SK-N-SH (cell line): Measurements from ENCODE around the gene DNAAF9.

Source experiments
- EP300 ChIP-seq, 2 experiments: IDR thresholded peaks; 2 replicates each; pipeline versions ENCODE4 v1.4.0 to v1.6.1; 2012; ENCODE audit warnings: borderline replicate concordance in 1 of 2, low read depth in 1 of 2, low read length in 1 of 2
- GATA2 ChIP-seq: sonication (generic); formaldehyde crosslinking; IDR thresholded peaks from 2 replicates; pipeline ENCODE4 v1.5.0; 2020; ENCODE audit warnings: mild to moderate bottlenecking, missing genetic modification reagents
- MXI1 ChIP-seq: IDR thresholded peaks from 2 replicates; pipeline ENCODE4 v1.6.1; 2012; ENCODE audit warnings: mild to moderate bottlenecking, low read depth, low read length, improper control_type of control experiment
- RAD21 ChIP-seq: IDR thresholded peaks from 2 replicates; pipeline ENCODE4 v1.6.1; 2012; ENCODE audit warnings: mild to moderate bottlenecking, low read length
- YY1 ChIP-seq: IDR thresholded peaks from 2 replicates; pipeline ENCODE4 v1.4.0; 2012; ENCODE audit warnings: low read depth, mild to moderate bottlenecking

GRCh38 chr20:3420211-3420707, 12.8 kb upstream of the DNAAF9 start:
- TF ChIP-seq YY1 (no peak), RAD21 (no peak), MXI1 (no peak), EP300 (IDR thresholded peaks at IDR 0.05; ENCODE audit: borderline replicate concordance in 1 of 2, low read depth in 1 of 2, low read length in 1 of 2) (no peak), GATA2 (CRISPR knock-in tag) (no peak)
